ENCODE results near the gene CCM2. TPM values are rescaled to one million over a fixed set of nuclear protein-coding genes. Genes with fewer than 3 reads are reported as not detected.

CCM2 gene
- total and polyA plus RNA-seq, 12 donors, result 36.1 to 84.5 (median 50.7) TPM

DNA sequence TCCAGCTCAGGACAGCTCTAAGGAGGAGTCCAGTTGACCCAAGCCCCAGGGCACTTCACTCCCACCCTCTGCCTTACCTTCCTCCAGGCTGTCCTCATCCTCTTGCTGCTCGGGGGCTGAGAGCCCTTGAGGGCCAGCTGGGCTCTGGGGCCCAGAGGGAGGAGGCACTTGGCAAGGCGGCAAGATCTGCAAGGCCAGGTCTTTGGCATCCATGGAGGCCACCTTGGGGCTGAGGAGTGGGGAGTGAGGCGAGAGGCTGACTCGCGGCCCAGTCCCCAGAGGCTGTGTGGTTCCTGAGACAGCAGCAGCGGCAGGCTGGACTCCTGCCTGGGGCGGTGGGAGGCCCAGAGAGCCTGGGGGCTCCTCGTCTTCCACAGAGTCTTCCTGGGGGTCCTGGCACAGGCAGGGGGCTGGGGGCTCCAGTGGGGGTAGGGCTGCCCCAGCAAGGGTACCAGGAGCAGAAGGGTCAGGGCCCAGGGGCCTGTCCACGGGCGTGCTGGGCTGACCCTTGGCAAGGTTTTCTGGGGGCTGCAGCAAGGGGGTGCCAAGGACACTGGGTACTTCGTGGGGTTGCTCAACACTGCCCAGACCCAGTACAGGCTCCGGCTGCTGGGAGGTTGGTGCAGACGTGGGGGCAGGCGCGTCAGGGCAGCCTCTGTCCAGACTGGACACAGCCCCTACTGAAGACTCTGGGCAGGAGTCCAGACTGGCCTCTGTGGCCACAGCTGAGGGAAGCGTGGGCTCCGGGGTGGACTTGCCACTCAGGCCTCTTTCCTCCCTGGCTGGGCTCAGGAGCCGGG lies 82.2 kb downstream of the CCM2 start:
- H3K27me3 ChIP-seq, result no peaks in the 10 kb centered on the region
- peaks cover 0 to 6% of the 10 kb centered on the region in 2 donors for H3K36me3 ChIP-seq (replicated peaks in 1 of 2)
- intact Hi-C loops (cut with DNase I), result loop anchor here in 1 of 2 donors (1.0 kb wide), 1 partner anchor 41 kb away; no protein-coding TSS in a partner anchor
- H3K27ac ChIP-seq, result peak overlapping the region in 1 of 5 donors; percentile 22
- no peak overlapping the region for H3K4me3 ChIP-seq
- H3K4me1 ChIP-seq (replicated peaks in 1 of 2), result peaks cover 0 to 12% of the 10 kb centered on the region in 2 donors
- peak; percentile 44 to 74 (median 59) for DNase-seq
- H3K9me3 ChIP-seq (replicated peaks in 1 of 3), result no peaks in the 10 kb centered on the region
- no peak for TF ChIP-seq POLR2A (IDR thresholded peaks at IDR 0.05)
- TF ChIP-seq, protein P1, sequence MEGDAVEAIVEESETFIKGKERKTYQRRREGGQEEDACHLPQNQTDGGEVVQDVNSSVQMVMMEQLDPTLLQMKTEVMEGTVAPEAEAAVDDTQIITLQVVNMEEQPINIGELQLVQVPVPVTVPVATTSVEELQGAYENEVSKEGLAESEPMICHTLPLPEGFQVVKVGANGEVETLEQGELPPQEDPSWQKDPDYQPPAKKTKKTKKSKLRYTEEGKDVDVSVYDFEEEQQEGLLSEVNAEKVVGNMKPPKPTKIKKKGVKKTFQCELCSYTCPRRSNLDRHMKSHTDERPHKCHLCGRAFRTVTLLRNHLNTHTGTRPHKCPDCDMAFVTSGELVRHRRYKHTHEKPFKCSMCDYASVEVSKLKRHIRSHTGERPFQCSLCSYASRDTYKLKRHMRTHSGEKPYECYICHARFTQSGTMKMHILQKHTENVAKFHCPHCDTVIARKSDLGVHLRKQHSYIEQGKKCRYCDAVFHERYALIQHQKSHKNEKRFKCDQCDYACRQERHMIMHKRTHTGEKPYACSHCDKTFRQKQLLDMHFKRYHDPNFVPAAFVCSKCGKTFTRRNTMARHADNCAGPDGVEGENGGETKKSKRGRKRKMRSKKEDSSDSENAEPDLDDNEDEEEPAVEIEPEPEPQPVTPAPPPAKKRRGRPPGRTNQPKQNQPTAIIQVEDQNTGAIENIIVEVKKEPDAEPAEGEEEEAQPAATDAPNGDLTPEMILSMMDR (IDR thresholded peaks at IDR 0.05), result no peak
- WGBS, 4 donors, result 38 to 54% (median 50%) methylated on average over 4 to 18 of the region's 18 CpGs

DNA sequence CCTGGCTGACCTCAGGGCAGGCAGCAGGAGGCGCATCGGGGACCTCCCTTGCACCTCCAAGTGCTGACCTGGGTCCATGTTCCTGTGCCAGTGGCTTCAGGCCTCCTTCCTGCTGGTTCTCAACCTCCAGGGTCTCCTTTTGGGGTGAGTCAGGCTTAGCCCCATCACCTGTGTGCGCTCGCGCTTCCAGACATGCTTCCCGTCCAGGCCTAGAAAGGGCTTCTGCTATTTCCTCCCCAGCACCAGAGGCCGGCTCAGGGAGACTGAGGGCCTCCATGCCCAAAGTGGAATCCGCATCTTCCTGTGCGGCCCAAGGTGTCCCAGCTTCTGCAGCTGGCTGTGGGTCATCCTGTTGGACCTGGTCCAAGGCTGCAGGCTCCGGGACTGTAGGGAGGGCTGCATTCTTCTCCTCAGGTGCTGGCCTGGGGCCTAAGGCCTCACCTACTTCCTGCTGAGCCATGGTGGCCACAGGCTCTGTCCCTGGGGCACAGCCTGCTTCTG lies 82.9 kb downstream of the CCM2 start:
- Histone ChIP-seq H3K4me3 (no peak overlapping the region), H3K27me3 (no peaks in the 10 kb centered on the region), H3K36me3 (replicated peaks in 1 of 2) (no peaks in the 10 kb centered on the region), H3K27ac (no peak overlapping the region), H3K4me1 (replicated peaks in 1 of 2) (peaks cover 0 to 12% of the 10 kb centered on the region in 2 donors), H3K9me3 (replicated peaks in 1 of 3) (no peaks in the 10 kb centered on the region)
- no peak for DNase-seq
- 74 to 80% (median 76%) methylated on average over 8 to 10 of the region's 10 CpGs; no CpG with 5 or more reads in 1 of the 4 donors for WGBS, 4 donors
- intact Hi-C loops (cut with DNase I), result loop anchor here in 1 of 2 donors (1.0 kb wide), 1 partner anchor 40 kb away; no protein-coding TSS in a partner anchor
- TF ChIP-seq POLR2A (IDR thresholded peaks at IDR 0.05), result no peak
- TF ChIP-seq, protein P1 (IDR thresholded peaks at IDR 0.05), result no peak

DNA sequence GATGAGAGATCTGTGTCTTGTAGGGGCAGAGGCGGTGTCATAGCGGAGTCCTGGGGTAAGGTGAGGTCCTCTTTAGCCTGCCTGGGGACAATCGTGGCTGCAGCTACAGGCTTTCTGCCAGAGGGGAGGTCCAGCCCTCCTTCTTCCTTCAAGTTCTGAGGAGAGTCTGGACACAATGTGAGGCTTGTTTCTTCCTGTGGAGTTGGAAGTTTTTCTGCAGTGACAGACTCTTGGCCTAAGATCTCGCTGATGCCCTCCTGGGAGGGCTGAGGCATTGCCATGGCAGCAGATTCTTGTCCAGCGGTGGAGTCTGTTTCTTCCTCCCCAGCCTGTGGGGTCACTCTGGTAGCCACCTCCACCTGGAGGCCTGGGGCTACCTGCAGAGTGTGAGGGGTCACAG lies 84.3 kb downstream of the CCM2 start:
- Histone ChIP-seq H3K27me3 (no peaks in the 10 kb centered on the region), H3K4me3 (no peak overlapping the region), H3K27ac (no peak overlapping the region), H3K4me1 (replicated peaks in 1 of 2) (peaks cover 0 to 20% of the 10 kb centered on the region in 2 donors), H3K36me3 (replicated peaks in 1 of 2) (no peaks in the 10 kb centered on the region), H3K9me3 (replicated peaks in 1 of 3) (no peaks in the 10 kb centered on the region)
- no peak for TF ChIP-seq POLR2A (IDR thresholded peaks at IDR 0.05)
- TF ChIP-seq, protein P1 (IDR thresholded peaks at IDR 0.05), result no peak
- no peak for DNase-seq
- intact Hi-C loops (cut with DNase I), result no loop called here
- WGBS, 4 donors, result 58 to 79% (median 72%) methylated on average over 3 to 5 of the region's 5 CpGs

DNA sequence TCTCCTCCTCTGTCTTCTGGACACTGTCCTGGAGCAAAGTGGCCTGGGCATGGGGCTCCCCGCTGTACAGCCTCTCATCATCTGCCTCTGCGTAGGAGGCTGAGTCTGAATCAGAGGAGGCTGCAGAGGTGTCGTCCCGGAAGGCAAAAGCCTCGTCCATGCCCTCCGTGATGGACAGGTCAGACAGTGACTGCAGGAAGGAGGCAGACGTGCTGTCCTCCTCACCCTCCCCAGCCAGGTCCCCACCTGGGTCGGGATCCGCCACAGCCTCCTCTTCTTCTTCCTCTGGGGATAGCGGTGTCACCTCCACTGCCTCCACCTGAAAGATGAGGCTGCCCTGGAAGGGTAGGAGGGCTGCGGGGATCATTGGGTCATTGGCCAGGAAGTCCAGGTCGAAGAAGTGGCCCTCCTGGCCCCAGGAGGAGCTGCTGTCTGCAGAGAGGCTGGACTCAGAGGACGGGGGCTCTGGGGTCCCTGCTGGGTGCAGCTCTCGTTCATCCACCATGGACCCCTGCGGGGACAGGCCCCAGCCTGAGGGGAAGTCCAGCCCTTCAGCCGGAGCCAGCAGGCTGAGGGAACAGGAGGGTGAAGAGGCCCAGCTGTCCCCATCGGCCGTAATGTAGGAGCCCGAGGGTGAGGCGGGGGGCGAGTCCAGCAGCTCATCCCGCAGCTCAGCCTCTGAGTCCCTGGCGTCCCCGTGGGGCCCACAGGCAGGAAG lies 85.1 kb downstream of the CCM2 start:
- Histone ChIP-seq H3K27me3 (no peaks in the 10 kb centered on the region), H3K4me3 (no peak overlapping the region), H3K27ac (no peak overlapping the region), H3K36me3 (replicated peaks in 1 of 2) (no peaks in the 10 kb centered on the region), H3K4me1 (replicated peaks in 1 of 2) (peaks cover 0 to 20% of the 10 kb centered on the region in 2 donors), H3K9me3 (replicated peaks in 1 of 3) (no peaks in the 10 kb centered on the region)
- WGBS, 4 donors, result 86 to 88% (median 87%) methylated on average over 14 to 24 of the region's 24 CpGs
- intact Hi-C loops (cut with DNase I), result no loop called here
- no peak for TF ChIP-seq POLR2A (IDR thresholded peaks at IDR 0.05)
- TF ChIP-seq, protein P1 (IDR thresholded peaks at IDR 0.05), result no peak
- no peak for DNase-seq
